HepG2 (cell line): ENCODE results near the gene KXD1. TPM values are rescaled to one million over a fixed set of nuclear protein-coding genes. Genes with fewer than 3 reads are reported as not detected.
"Not testable (repeated sequence)": the region's sequence is repeated elsewhere in the genome, so short reads cannot be mapped to it uniquely, and the experiment has no call there.

ENCODE experiments used
- ATAC-seq: fragments of 200-7000 bp; cut with Tn5 transposase; 3 replicates; pipeline ENCODE4 v1.9.1; 2020; ENCODE audit warnings: mild to moderate bottlenecking, moderate library complexity
- BruUV-seq: library from RNA; stranded (reverse); fragments of 400-500 nt; replicated peaks from 2 replicates; lab custom pipeline; 2021; lab: Mats Ljungman, UMichigan
- CTCF ChIA-PET: fragments of 300-600 bp; formaldehyde crosslinking; extraction: SDS; loops from one replicate; lab custom pipeline; 2021; ENCODE audit warnings: low total read pairs, inconsistent platforms, low intra/inter-chr PET ratio; lab: Yijun Ruan, JAX
- POLR2A ChIA-PET: fragments of 350-600 bp; sonication (Branson Sonifier 250); formaldehyde crosslinking; loops from one replicate; lab custom pipeline; 2020; ENCODE audit warnings: antibody characterized with exemption, inconsistent platforms; lab: Yijun Ruan, JAX
- DNase-seq: peaks from one replicate; pipeline ENCODE4 v3.0.0-alpha.2; 2015; ENCODE audit warnings: low spot score
- FAIRE-seq: peaks from 3 replicates; lab custom pipeline; 2011; peaks lifted over from hg19 to GRCh38; lab: Jason Lieb, UNC
- H2AFZ ChIP-seq: one replicate; pipeline ENCODE4 v1.6.1; 2011; ENCODE audit warnings: low read length, inconsistent platforms
- H3K27ac ChIP-seq: fragments of 300-600 bp; 3 replicates; pipeline ENCODE4 v1.8.0; 2011; ENCODE audit warnings: mixed run types, mild to moderate bottlenecking, mixed read lengths, low read length, inconsistent platforms; ENCODE audit not compliant: insufficient read depth; ENCODE audit errors: extremely low read length
- H3K27me3 ChIP-seq, 2 experiments: fragments of 200-600 bp in 1 of 2; 2 replicates in 1 of 2; 3 replicates in 1 of 2; pipeline versions ENCODE4 v1.6.0 to v1.8.0; 2011; ENCODE audit warnings: low read length in 2 of 2, mild to moderate bottlenecking in 2 of 2, moderate library complexity in 2 of 2, inconsistent platforms in 1 of 2; ENCODE audit not compliant: insufficient read depth in 2 of 2, control insufficient read depth in 1 of 2
- H3K36me3 ChIP-seq, 2 experiments: fragments of 200-600 bp in 1 of 2; replicated peaks in 1 of 2; 2 replicates in 1 of 2; 3 replicates in 1 of 2; pipeline versions ENCODE4 v1.5.1 to v1.8.0; 2011; ENCODE audit warnings: low read length in 2 of 2, inconsistent platforms in 1 of 2; ENCODE audit not compliant: insufficient read depth in 2 of 2, control insufficient read depth in 1 of 2
- H3K4me1 ChIP-seq: 2 replicates; pipeline ENCODE4 v1.5.1; 2012; ENCODE audit warnings: low read length, inconsistent platforms; ENCODE audit not compliant: insufficient read depth
- H3K4me2 ChIP-seq: 2 replicates; pipeline ENCODE4 v1.6.0; 2011; ENCODE audit warnings: low read depth, low read length, inconsistent platforms
- H3K4me3 ChIP-seq, 3 experiments: fragments of 200-600 bp in 1 of 3; sonication (generic), shearing (Covaris generic) in 1 of 3; replicated peaks in 1 of 3; 2 replicates each; pipeline ENCODE4 v1.5.1; 2011 to 2016; ENCODE audit warnings: low read length in 3 of 3, inconsistent platforms in 2 of 3, low read depth in 2 of 3, mild to moderate bottlenecking in 2 of 3, control low read depth in 1 of 3, mixed read lengths in 1 of 3; ENCODE audit not compliant: insufficient read depth in 1 of 3
- H3K79me2 ChIP-seq: one replicate; pipeline ENCODE4 v1.6.1; 2011; ENCODE audit warnings: low read length, inconsistent platforms; ENCODE audit not compliant: insufficient read depth
- H3K9ac ChIP-seq: 2 replicates; pipeline ENCODE4 v1.6.0; 2011; ENCODE audit warnings: mild to moderate bottlenecking, low read depth, low read length, inconsistent platforms; ENCODE audit not compliant: insufficient read depth
- H3K9me3 ChIP-seq: 2 replicates; pipeline ENCODE4 v1.5.1; 2012; ENCODE audit warnings: mild to moderate bottlenecking, low read length
- H4K20me1 ChIP-seq: 2 replicates; pipeline ENCODE4 v1.6.0; 2011; ENCODE audit warnings: inconsistent platforms, mild to moderate bottlenecking, low read length, moderate library complexity; ENCODE audit not compliant: insufficient read depth
- AGO1 ChIP-seq: fragments of 200-400 bp; formaldehyde crosslinking; IDR thresholded peaks from 2 replicates; pipeline ENCODE4 v1.6.1; 2017; ENCODE audit warnings: mild to moderate bottlenecking, low read depth, low read length, moderate library complexity; ENCODE audit not compliant: poor library complexity, severe bottlenecking
- KMT2A ChIP-seq: sonication (generic); formaldehyde crosslinking; IDR thresholded peaks from 2 replicates; pipeline ENCODE4 v1.4.0; 2020; ENCODE audit warnings: missing genetic modification reagents
- SP4 ChIP-seq: sonication (generic); formaldehyde crosslinking; IDR thresholded peaks from 2 replicates; pipeline ENCODE4 v1.8.1; 2023; ENCODE audit warnings: mild to moderate bottlenecking, missing genetic modification reagents
- ZMYM3 ChIP-seq: sonication (generic); formaldehyde crosslinking; IDR thresholded peaks from 2 replicates; pipeline ENCODE4 v1.5.1; 2020; ENCODE audit warnings: mild to moderate bottlenecking, missing genetic modification reagents
- ZNF121 ChIP-seq: sonication (generic); formaldehyde crosslinking; IDR thresholded peaks from 2 replicates; pipeline ENCODE4 v1.5.0; 2020; ENCODE audit warnings: mild to moderate bottlenecking, missing genetic modification reagents
- ZNF569 ChIP-seq: sonication (generic); formaldehyde crosslinking; IDR thresholded peaks from 2 replicates; pipeline ENCODE4 v1.5.0; 2020; ENCODE audit warnings: mild to moderate bottlenecking, missing genetic modification reagents, moderate library complexity, borderline replicate concordance
- ZNF629 ChIP-seq: sonication (generic); formaldehyde crosslinking; conservative IDR thresholded peaks from 2 replicates; pipeline ENCODE4 v1.5.0; 2020; ENCODE audit warnings: missing genetic modification reagents
- ZNF768 ChIP-seq: sonication (generic); formaldehyde crosslinking; IDR thresholded peaks from 2 replicates; pipeline ENCODE4 v1.4.0; 2020; ENCODE audit warnings: missing genetic modification reagents
- ZNF879 ChIP-seq: sonication (generic); formaldehyde crosslinking; IDR thresholded peaks from 2 replicates; pipeline ENCODE4 v1.8.1; 2023; ENCODE audit warnings: missing genetic modification reagents
- WGBS: methylation state at CpG from one replicate; pipeline ENCODE4 v1.1.6; 2017; ENCODE audit warnings: low lambda C conversion rate; 5-methylcytosine and 5-hydroxymethylcytosine counted together
- in situ Hi-C: cut with HindIII; loops from 2 replicates; pipeline ENCODE4 v1.10.0; 2017; ENCODE audit warnings: low pct_unique_long_range_greater_than_20kb; ENCODE audit not compliant: extremely low pct_ligation_motif_present
- intact Hi-C: fragments of 100-400 bp; cut with micrococcal nuclease; formaldehyde crosslinking; loops from one replicate; pipeline ENCODE4 v1.10.0; 2022; ENCODE audit not compliant: unreplicated experiment
- polyA plus RNA-seq, 8 experiments: library from polyadenylated mRNA; depleted of rRNA in 3 of 8; stranded (reverse) in 7 of 8; unstranded in 1 of 8; fragments of >200 nt; fragmentation: Illumina TruSeq in 4 of 8; extraction: Trizol in 4 of 8; gene quantifications; 2 replicates each; pipeline versions ENCODE4 v1.2.1 to v1.2.3, GENCODE V29; 2011 to 2016; ENCODE audit warnings: low read depth in 4 of 8, missing spikeins in 1 of 8, mixed read lengths in 1 of 8; ENCODE audit not compliant: insufficient read depth in 1 of 8
- total RNA-seq, 5 experiments: library from RNA; depleted of rRNA; stranded (reverse); fragments of >200 nt; fragmentation: Illumina TruSeq; extraction: Trizol; gene quantifications; 2 replicates each; pipeline ENCODE4 v1.2.3, GENCODE V29; 2016; ENCODE audit warnings: low read depth in 1 of 5
- TF ChIP-seq, protein P1 (sequence below): sonication (generic); formaldehyde crosslinking; IDR thresholded peaks from 2 replicates; pipeline ENCODE4 v1.5.0; 2020; ENCODE audit warnings: missing genetic modification reagents

The KXD1 gene
- total and polyA plus RNA-seq, 2 of the 13 experiments (the other 11 are each of a cell fraction or from before 2014, with no cell fraction given), result 44.6 to 143 TPM

- H3K9me3 ChIP-seq, in situ Hi-C loops, DNase-seq, H3K27ac ChIP-seq, H3K9ac ChIP-seq, H3K4me2 ChIP-seq: not testable (repeated sequence)
- TF ChIP-seq ZNF121 (CRISPR knock-in tag), result peak; percentile 42; the same call in 1 of the 2 replicates
- TF ChIP-seq, all 625 proteins: peak for 1; not testable (repeated sequence) for 624
- H3K4me3 ChIP-seq, BruUV-seq, CTCF ChIA-PET, H3K27me3 ChIP-seq, H2AFZ ChIP-seq, intact Hi-C loops, POLR2A ChIA-PET, FAIRE-seq, H3K79me2 ChIP-seq, ATAC-seq, H4K20me1 ChIP-seq: not testable (repeated sequence)
- H3K36me3 ChIP-seq, result peaks cover 5 to 26% of the 10 kb centered on the region in 2 experiments
- 100% methylated on average over 1 of the region's 1 CpG for WGBS
- H3K4me1 ChIP-seq, result peaks cover 24% of the 10 kb centered on the region
Measured at GRCh38 chr19:18540200-18540599, 17.5 kb upstream of the KXD1 start.

GRCh38 chr19:18541258-18541991, 16.2 kb upstream of the KXD1 start:
- no peaks in the 10 kb centered on the region for H3K9me3 ChIP-seq
- H3K4me1 ChIP-seq, result peaks cover 26% of the 10 kb centered on the region
- in situ Hi-C loops (no loop called here), intact Hi-C loops (no loop called here)
- TF ChIP-seq KMT2A (CRISPR knock-in tag), result no peak
- peak; percentile 99 for TF ChIP-seq ZNF768 (CRISPR knock-in tag)
- no peak for TF ChIP-seq ZNF569 (CRISPR knock-in tag)
- TF ChIP-seq SP4 (CRISPR knock-in tag), result 0 out of 2 replicates have a peak, but pooled peaks have one; percentile 18
- TF ChIP-seq ZNF121 (CRISPR knock-in tag), result peak; percentile 32; the same call in 1 of the 2 replicates
- TF ChIP-seq, protein P1, sequence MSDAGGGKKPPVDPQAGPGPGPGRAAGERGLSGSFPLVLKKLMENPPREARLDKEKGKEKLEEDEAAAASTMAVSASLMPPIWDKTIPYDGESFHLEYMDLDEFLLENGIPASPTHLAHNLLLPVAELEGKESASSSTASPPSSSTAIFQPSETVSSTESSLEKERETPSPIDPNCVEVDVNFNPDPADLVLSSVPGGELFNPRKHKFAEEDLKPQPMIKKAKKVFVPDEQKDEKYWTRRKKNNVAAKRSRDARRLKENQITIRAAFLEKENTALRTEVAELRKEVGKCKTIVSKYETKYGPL, result no peak
- no peak for TF ChIP-seq AGO1
- TF ChIP-seq ZNF629, result peak; percentile 42; the same call in 1 of the 2 replicates
- no peak for TF ChIP-seq ZNF879 (CRISPR knock-in tag)
- TF ChIP-seq ZMYM3, result peak; percentile 47; the same call in 1 of the 2 replicates
- DNase-seq, result no peak
- ChIA-PET CTCF (no interaction called here), POLR2A (no interaction called here)
- no peaks in the 10 kb centered on the region; a peak in 1 of 5 replicates for H3K27me3 ChIP-seq
- H3K9ac ChIP-seq, result no peak overlapping the region
- 95% methylated on average over 17 of the region's 21 CpGs for WGBS
- no peak for ATAC-seq
- no peaks in the 10 kb centered on the region for H4K20me1 ChIP-seq
- H2AFZ ChIP-seq, result no peak overlapping the region
- no peak overlapping the region; a peak in 1 of 6 replicates for H3K4me3 ChIP-seq
- peak overlapping the region; percentile 88; the same call in 1 of the 2 replicates for H3K4me2 ChIP-seq
- H3K79me2 ChIP-seq, result peaks cover 9% of the 10 kb centered on the region
- no peak overlapping the region for H3K27ac ChIP-seq
- H3K36me3 ChIP-seq, result peaks cover 5 to 23% of the 10 kb centered on the region in 2 experiments
- BruUV-seq, result no TSS peak
- FAIRE-seq, result no peak
